Skeletal muscle tissue (tissue), 5 donors: Measurements from ENCODE around the gene PCBP4. TPM values are rescaled to one million over a fixed set of nuclear protein-coding genes. Genes with fewer than 3 reads are reported as not detected.

Source experiments
- H3K27ac ChIP-seq: one replicate; pipeline ENCODE4 v1.7.0; 2013; ENCODE audit warnings: mild to moderate bottlenecking, low read depth, low read length, inconsistent platforms
- H3K27me3 ChIP-seq, 3 donors: one replicate each; pipeline ENCODE4 v1.7.0; 2013; ENCODE audit warnings: low read length in 3 of 3; ENCODE audit not compliant: control insufficient read depth in 3 of 3, insufficient read depth in 3 of 3
- H3K36me3 ChIP-seq, 3 donors: one replicate each; pipeline ENCODE4 v1.7.0; 2013; ENCODE audit warnings: low read length in 3 of 3; ENCODE audit not compliant: control insufficient read depth in 3 of 3, insufficient read depth in 3 of 3
- H3K4me1 ChIP-seq, 3 donors: one replicate each; pipeline ENCODE4 v1.7.0; 2013; ENCODE audit warnings: low read length in 3 of 3, mild to moderate bottlenecking in 3 of 3; ENCODE audit not compliant: control insufficient read depth in 3 of 3, insufficient read depth in 3 of 3
- H3K4me3 ChIP-seq, 3 donors: one replicate each; pipeline ENCODE4 v1.7.0; 2013; ENCODE audit warnings: low read length in 3 of 3
- H3K9ac ChIP-seq, 3 donors: one replicate each; pipeline ENCODE4 v1.7.0; 2013; ENCODE audit warnings: low read length in 3 of 3, mild to moderate bottlenecking in 3 of 3, moderate library complexity in 2 of 3, low read depth in 1 of 3
- H3K9me3 ChIP-seq, 3 donors: one replicate each; pipeline ENCODE4 v1.7.0; 2013; ENCODE audit warnings: low read length in 3 of 3; ENCODE audit not compliant: control insufficient read depth in 3 of 3
- small RNA-seq: library from RNA; depleted of rRNA; stranded (forward); fragments of <200 nt; gene quantifications from one replicate; pipeline ENCODE3, GENCODE V24; 2014
- total RNA-seq: library from RNA; depleted of rRNA; stranded (reverse); fragments of >200 nt; gene quantifications from one replicate; pipeline ENCODE4 v1.2.3, GENCODE V29; 2014
- donor health status: Osteomylitis.

PCBP4 gene
- total RNA-seq, 1 donor from 2014 or later, result 33.4 TPM

GRCh38 chr3:51921081-51921578, 46.1 kb downstream of the PCBP4 start:
- no peaks in the 10 kb centered on the region for H3K27me3 ChIP-seq

GRCh38 chr3:51916418-51916817, 50.8 kb downstream of the PCBP4 start:
- H3K9ac ChIP-seq, result no peak overlapping the region
- H3K27me3 ChIP-seq, result no peaks in the 10 kb centered on the region
- H3K27ac ChIP-seq, result no peak overlapping the region
- H3K4me3 ChIP-seq, result no peak overlapping the region
- H3K36me3 ChIP-seq, result no peaks in the 10 kb centered on the region
- no peaks in the 10 kb centered on the region for H3K4me1 ChIP-seq
- no peaks in the 10 kb centered on the region for H3K9me3 ChIP-seq

More at GRCh38 chr3:51921081-51921578, 46.1 kb downstream of the PCBP4 start:
- Histone ChIP-seq H3K4me1 (peaks cover 0 to under 1% (median 0%) of the 10 kb centered on the region in 3 donors), H3K27ac (no peak overlapping the region), H3K9ac (no peak overlapping the region), H3K36me3 (no peaks in the 10 kb centered on the region), H3K4me3 (no peak overlapping the region), H3K9me3 (no peaks in the 10 kb centered on the region)

GRCh38 chr3:51908026-51908425, 59.2 kb downstream of the PCBP4 start:
- H3K9me3 ChIP-seq, result no peaks in the 10 kb centered on the region
- H3K9ac ChIP-seq, result no peak overlapping the region
- H3K36me3 ChIP-seq, result no peaks in the 10 kb centered on the region
- no peaks in the 10 kb centered on the region for H3K4me1 ChIP-seq
- peaks cover 0 to 2% (median 0%) of the 10 kb centered on the region in 3 donors for H3K27me3 ChIP-seq
- no peak overlapping the region for H3K27ac ChIP-seq
- H3K4me3 ChIP-seq, result no peak overlapping the region

Small RNA genes lying within 50 kb of the gene (small RNA-seq; reads per million reads assigned to genes)
- gene AC115284.1, result not detected

Other genes with a start within 250 kb of the PCBP4 start
- not detected for gene IQCF6, start 188.2 kb downstream of the PCBP4 start, total RNA-seq
- gene IQCF2, start 105.8 kb downstream of the PCBP4 start, total RNA-seq, result not detected
- not detected for gene IQCF5, start 91.9 kb downstream of the PCBP4 start, total RNA-seq
- not detected for gene IQCF1, start 64.1 kb downstream of the PCBP4 start, total RNA-seq
- 14.6 TPM for gene RRP9, start 25.6 kb downstream of the PCBP4 start, total RNA-seq
- gene PARP3, start 25.1 kb downstream of the PCBP4 start, total RNA-seq, result 6.3 TPM
- gene GPR62, start 12.1 kb downstream of the PCBP4 start, total RNA-seq, result 0.52 TPM
- 7.8 TPM for gene ABHD14B, start 6.6 kb upstream of the PCBP4 start, total RNA-seq
- gene ABHD14A, start 7.6 kb upstream of the PCBP4 start, total RNA-seq, result 8.9 TPM
- 14.6 TPM for gene ACY1, start 16.1 kb upstream of the PCBP4 start, total RNA-seq
- 1,532 TPM for gene RPL29, start 28.4 kb upstream of the PCBP4 start, total RNA-seq
- 5.2 TPM for gene DUSP7, start 89.1 kb upstream of the PCBP4 start, total RNA-seq
- 2.6 TPM for gene POC1A, start 187.0 kb upstream of the PCBP4 start, total RNA-seq
- 31.3 TPM for gene ALAS1, start 230.7 kb upstream of the PCBP4 start, total RNA-seq